HG03066 (cell line): ENCODE results near the gene PLEKHG5.
"Not testable (repeated sequence)": the region's sequence is repeated elsewhere in the genome, so short reads cannot be mapped to it uniquely, and the experiment has no call there.

ENCODE experiments used
- ATAC-seq: cut with Tn5 transposase; IDR thresholded peaks from one replicate; pipeline ENCODE4 v1.9.1; 2021; ENCODE audit warnings: low read depth; ENCODE audit not compliant: unreplicated experiment

The PLEKHG5 gene

GRCh38 chr1:6465461-6466005, 25.9 kb downstream of the PLEKHG5 start:
- ATAC-seq, result no peak

GRCh38 chr1:6464915-6465314, 26.6 kb downstream of the PLEKHG5 start:
- no peak for ATAC-seq

GRCh38 chr1:6464514-6464836, 27.0 kb downstream of the PLEKHG5 start:
- ATAC-seq, result no peak

- ATAC-seq, result no peak
Observed at GRCh38 chr1:6463120-6463412, 28.4 kb downstream of the PLEKHG5 start.

GRCh38 chr1:6462412-6463119, 28.9 kb downstream of the PLEKHG5 start:
- ATAC-seq, result no peak

- no peak for ATAC-seq
Observed at GRCh38 chr1:6461538-6462411, 29.7 kb downstream of the PLEKHG5 start.

GRCh38 chr1:6461051-6461530, 30.4 kb downstream of the PLEKHG5 start:
- no peak for ATAC-seq

- ATAC-seq, result no peak
Observed at GRCh38 chr1:6460301-6461050, 31.0 kb downstream of the PLEKHG5 start.

GRCh38 chr1:6459850-6460265, 31.6 kb downstream of the PLEKHG5 start:
- ATAC-seq, result no peak

- no peak for ATAC-seq
Observed at GRCh38 chr1:6456800-6457466, 34.5 kb downstream of the PLEKHG5 start.

- ATAC-seq, result not testable (repeated sequence)
Observed at GRCh38 chr1:6455752-6456520, 35.5 kb downstream of the PLEKHG5 start.

GRCh38 chr1:6454856-6455751, 36.4 kb downstream of the PLEKHG5 start:
- ATAC-seq, result no peak

- not testable (repeated sequence) for ATAC-seq
Observed at GRCh38 chr1:6453895-6454855, 37.3 kb downstream of the PLEKHG5 start.

- no peak for ATAC-seq
Observed at GRCh38 chr1:6450943-6451373, 40.5 kb downstream of the PLEKHG5 start.

- not testable (repeated sequence) for ATAC-seq
Observed at GRCh38 chr1:6450486-6450885, 41.0 kb downstream of the PLEKHG5 start.

GRCh38 chr1:6450005-6450450, 41.4 kb downstream of the PLEKHG5 start:
- no peak for ATAC-seq
